H9 (cell line): ENCODE results near the gene USP49. TPM values are rescaled to one million over a fixed set of nuclear protein-coding genes. Genes with fewer than 3 reads are reported as not detected.

ENCODE experiments used
- DNase-seq: peaks from one replicate; pipeline ENCODE4 v3.0.0-alpha.2; 2017
- H2AFZ ChIP-seq: one replicate; pipeline ENCODE4 v1.6.1; 2013; ENCODE audit warnings: mild to moderate bottlenecking, low read length, control low read depth, moderate library complexity
- H2AK5ac ChIP-seq: 2 replicates; pipeline ENCODE4 v1.6.1; 2013; ENCODE audit warnings: low read length, control low read depth, mixed read lengths; ENCODE audit not compliant: insufficient read length
- H2BK120ac ChIP-seq: one replicate; pipeline ENCODE4 v1.6.1; 2013; ENCODE audit warnings: low read depth, mild to moderate bottlenecking, low read length, control low read depth, inconsistent platforms; ENCODE audit not compliant: poor library complexity, severe bottlenecking
- H2BK12ac ChIP-seq: 2 replicates; pipeline ENCODE4 v1.6.1; 2013; ENCODE audit warnings: low read length, control low read depth, mixed read lengths, low read depth; ENCODE audit not compliant: insufficient read length
- H2BK15ac ChIP-seq: 2 replicates; pipeline ENCODE4 v1.6.1; 2013; ENCODE audit warnings: low read depth, low read length, control low read depth
- H2BK20ac ChIP-seq: one replicate; pipeline ENCODE4 v1.6.1; 2013; ENCODE audit warnings: low read depth, mild to moderate bottlenecking, low read length, control low read depth, inconsistent platforms; ENCODE audit not compliant: poor library complexity, severe bottlenecking
- H2BK5ac ChIP-seq: 2 replicates; pipeline ENCODE4 v1.6.1; 2013; ENCODE audit warnings: low read length, control low read depth, mixed read lengths; ENCODE audit not compliant: insufficient read length
- H3K14ac ChIP-seq: 2 replicates; pipeline ENCODE4 v1.6.1; 2013; ENCODE audit warnings: low read length, control low read depth; ENCODE audit not compliant: insufficient read depth
- H3K18ac ChIP-seq: 2 replicates; pipeline ENCODE4 v1.6.1; 2013; ENCODE audit warnings: low read depth, mild to moderate bottlenecking, mixed read lengths, low read length, control low read depth; ENCODE audit not compliant: insufficient read length
- H3K23ac ChIP-seq: 2 replicates; pipeline ENCODE4 v1.6.1; 2013; ENCODE audit warnings: low read length, control low read depth, mixed read lengths, low read depth; ENCODE audit not compliant: insufficient read length
- H3K23me2 ChIP-seq: 2 replicates; pipeline ENCODE4 v1.6.1; 2013; ENCODE audit warnings: low read depth, mild to moderate bottlenecking, mixed read lengths, low read length, control low read depth; ENCODE audit not compliant: insufficient read length, poor library complexity, severe bottlenecking
- H3K27ac ChIP-seq: 2 replicates; pipeline ENCODE4 v1.5.1; 2013; ENCODE audit warnings: low read length, control low read depth, mixed read lengths, low read depth; ENCODE audit not compliant: insufficient read length
- H3K27me3 ChIP-seq: 2 replicates; pipeline ENCODE4 v1.6.1; 2013; ENCODE audit warnings: low read length, control low read depth, inconsistent platforms; ENCODE audit not compliant: insufficient read depth
- H3K4ac ChIP-seq: 2 replicates; pipeline ENCODE4 v1.6.1; 2013; ENCODE audit warnings: low read depth, mild to moderate bottlenecking, control low read depth, inconsistent platforms, low read length, moderate library complexity
- H3K4me1 ChIP-seq: 2 replicates; pipeline ENCODE4 v1.6.1; 2013; ENCODE audit warnings: low read length, control low read depth, inconsistent platforms; ENCODE audit not compliant: insufficient read depth
- H3K4me2 ChIP-seq: 2 replicates; pipeline ENCODE4 v1.6.1; 2013; ENCODE audit warnings: low read length, control low read depth, mixed read lengths; ENCODE audit not compliant: insufficient read length, insufficient read depth
- H3K56ac ChIP-seq: 2 replicates; pipeline ENCODE4 v1.6.1; 2013; ENCODE audit warnings: low read depth, mild to moderate bottlenecking, mixed read lengths, low read length, control low read depth; ENCODE audit not compliant: insufficient read length
- H3K79me1 ChIP-seq: 2 replicates; pipeline ENCODE4 v1.6.1; 2013; ENCODE audit warnings: low read depth, mild to moderate bottlenecking, moderate library complexity, low read length, control low read depth, inconsistent platforms; ENCODE audit not compliant: insufficient read depth, poor library complexity, severe bottlenecking
- H3K79me2 ChIP-seq: 2 replicates; pipeline ENCODE4 v1.6.1; 2013; ENCODE audit warnings: low read length, control low read depth, inconsistent platforms; ENCODE audit not compliant: insufficient read depth
- H3K9ac ChIP-seq: 2 replicates; pipeline ENCODE4 v1.6.1; 2013; ENCODE audit warnings: low read length, control low read depth, mixed read lengths; ENCODE audit not compliant: insufficient read length; ENCODE audit errors: extremely low read depth
- H3K9me3 ChIP-seq: one replicate; pipeline ENCODE4 v1.6.1; 2013; ENCODE audit warnings: low read depth, low read length, inconsistent platforms; ENCODE audit not compliant: control insufficient read depth
- H3T11ph ChIP-seq: one replicate; pipeline ENCODE4 v1.6.1; 2013; ENCODE audit warnings: mild to moderate bottlenecking, low read length, control low read depth, inconsistent platforms
- H4K20me1 ChIP-seq: one replicate; pipeline ENCODE4 v1.6.1; 2013; ENCODE audit not compliant: control insufficient read depth, insufficient read length, insufficient read depth
- H4K5ac ChIP-seq: 2 replicates; pipeline ENCODE4 v1.6.1; 2013; ENCODE audit warnings: low read depth, mild to moderate bottlenecking, mixed read lengths, low read length, control low read depth; ENCODE audit not compliant: insufficient read length
- H4K8ac ChIP-seq: replicated peaks from 2 replicates; pipeline ENCODE4 v1.6.1; 2013; ENCODE audit warnings: low read length, control low read depth, mixed read lengths, low read depth; ENCODE audit not compliant: insufficient read length
- H4K91ac ChIP-seq: 2 replicates; pipeline ENCODE4 v1.6.1; 2013; ENCODE audit warnings: low read depth, mild to moderate bottlenecking, moderate library complexity, mixed read lengths, low read length, control low read depth; ENCODE audit not compliant: insufficient read length
- H3K27ac Mint-ChIP-seq, 3 experiments: 2 replicates in 2 of 3; 3 replicates in 1 of 3; pipeline ENCODE4 v1.8.0; 2020 to 2021; ENCODE audit warnings: mixed read lengths in 3 of 3, mild to moderate bottlenecking in 1 of 3, moderate library complexity in 1 of 3
- H3K27me3 Mint-ChIP-seq: 2 replicates; pipeline ENCODE4 v1.8.0; 2021; ENCODE audit warnings: low read depth, mild to moderate bottlenecking, moderate library complexity, mixed read lengths
- H3K36me3 Mint-ChIP-seq, 3 experiments: 2 replicates in 2 of 3; 3 replicates in 1 of 3; pipeline ENCODE4 v1.8.0; 2020 to 2021; ENCODE audit warnings: low read depth in 3 of 3, mixed read lengths in 3 of 3; ENCODE audit not compliant: insufficient read depth in 1 of 3
- H3K4me1 Mint-ChIP-seq, 2 experiments: 2 replicates each; pipeline ENCODE4 v1.8.0; 2020; ENCODE audit warnings: mixed read lengths in 2 of 2
- H3K4me3 Mint-ChIP-seq, 2 experiments: 2 replicates in 1 of 2; 3 replicates in 1 of 2; pipeline ENCODE4 v1.8.0; 2020 to 2021; ENCODE audit warnings: mild to moderate bottlenecking in 2 of 2, mixed read lengths in 2 of 2, moderate library complexity in 1 of 2
- H3K9me3 Mint-ChIP-seq, 2 experiments: 2 replicates in 1 of 2; 3 replicates in 1 of 2; pipeline ENCODE4 v1.8.0; 2020; ENCODE audit warnings: mild to moderate bottlenecking in 2 of 2, mixed read lengths in 2 of 2, moderate library complexity in 1 of 2
- CTCF ChIP-seq: fragments of 200-600 bp; sonication (generic); conservative IDR thresholded peaks from 3 replicates; pipeline ENCODE4 v1.8.0; 2021; ENCODE audit warnings: antibody characterized with exemption, mild to moderate bottlenecking
- WGBS: extraction: QIAGEN DNeasy Blood & Tissue Kit; methylation state at CpG from one replicate; pipeline ENCODE4 v1.1.7; 2013; ENCODE audit warnings: missing lambda C conversion rate, low lambda C conversion rate, mixed read lengths; ENCODE audit not compliant: insufficient read length; ENCODE audit errors: extremely low coverage; 5-methylcytosine and 5-hydroxymethylcytosine counted together
- total RNA-seq: library from RNA; stranded (reverse); gene quantifications from 2 replicates; pipeline ENCODE4 v1.2.1, GENCODE V29; 2021

The USP49 gene
- total RNA-seq, 1 experiment from 2014 or later = 19.0 TPM

- no peak overlapping the region for H3K9ac ChIP-seq
- no peaks in the 10 kb centered on the region for H3K79me2 ChIP-seq
- no peak overlapping the region for H2BK5ac ChIP-seq
- H3K14ac ChIP-seq = no peak overlapping the region; the same call in 1 of the 2 replicates
- no peak overlapping the region for H3K4me2 ChIP-seq
- H4K20me1 ChIP-seq = no peaks in the 10 kb centered on the region
- no peaks in the 10 kb centered on the region for H3K23me2 ChIP-seq
- Mint-ChIP-seq H3K4me3 (no peak overlapping the region), H3K36me3 (peaks cover 14 to 39% (median 37%) of the 10 kb centered on the region in 3 experiments; a peak in 6 of 7 replicates), H3K27me3 (no peaks in the 10 kb centered on the region; the same call in 1 of the 2 replicates), H3K9me3 (no peaks in the 10 kb centered on the region), H3K4me1 (peaks cover 5 to 19% of the 10 kb centered on the region in 2 experiments; a peak in 3 of 4 replicates), H3K27ac (no peak overlapping the region)
- no CpG with 5 or more reads among the region's 29 CpGs for WGBS
- no peak overlapping the region for H3K23ac ChIP-seq
- no peak overlapping the region for H4K91ac ChIP-seq
- H3K9me3 ChIP-seq = no peaks in the 10 kb centered on the region
- no peak overlapping the region for H3K4ac ChIP-seq
- H3K18ac ChIP-seq = no peak overlapping the region
- no peaks in the 10 kb centered on the region for H3K4me1 ChIP-seq
- H3K79me1 ChIP-seq = no peaks in the 10 kb centered on the region
- TF ChIP-seq CTCF = no peak
- H2BK15ac ChIP-seq = no peak overlapping the region
- H4K5ac ChIP-seq = no peak overlapping the region
- no peak overlapping the region for H2AFZ ChIP-seq
- no peaks in the 10 kb centered on the region for H3K27me3 ChIP-seq
- H2BK12ac ChIP-seq = no peak overlapping the region
- no peak overlapping the region for H2AK5ac ChIP-seq
- no peak overlapping the region for H3K27ac ChIP-seq
- H3T11ph ChIP-seq = no peak overlapping the region
- no peak overlapping the region for H2BK20ac ChIP-seq
- no peak overlapping the region for H3K56ac ChIP-seq
- no peak overlapping the region for H2BK120ac ChIP-seq
- DNase-seq = no peak
- no peak overlapping the region for H4K8ac ChIP-seq
Measured at GRCh38 chr6:41771058-41771983, 123.9 kb downstream of the USP49 start.
